HFFc6 (cell line): ENCODE measurements around the gene SNX20. TPM values are rescaled to one million over a fixed set of nuclear protein-coding genes. Genes with fewer than 3 reads are reported as not detected.

Experiments
- DNase-seq: peaks from one replicate; pipeline ENCODE4 v3.0.0-alpha.2; 2018
- H3K27ac Mint-ChIP-seq: 2 replicates; pipeline ENCODE4 v1.8.0; 2020; ENCODE audit warnings: mild to moderate bottlenecking, mixed read lengths
- H3K27me3 Mint-ChIP-seq: 2 replicates; pipeline ENCODE4 v1.8.0; 2021; ENCODE audit warnings: mild to moderate bottlenecking, moderate library complexity, mixed read lengths; ENCODE audit not compliant: insufficient read depth
- H3K36me3 Mint-ChIP-seq: 2 replicates; pipeline ENCODE4 v1.8.0; 2021; ENCODE audit warnings: low read depth, mixed read lengths
- H3K4me1 Mint-ChIP-seq: 2 replicates; pipeline ENCODE4 v1.8.0; 2020; ENCODE audit warnings: low read depth, mixed read lengths
- H3K4me3 Mint-ChIP-seq: 2 replicates; pipeline ENCODE4 v1.8.0; 2020; ENCODE audit warnings: mild to moderate bottlenecking, moderate library complexity, mixed read lengths
- H3K9me3 Mint-ChIP-seq: 2 replicates; pipeline ENCODE4 v1.8.0; 2020; ENCODE audit warnings: mild to moderate bottlenecking, mixed read lengths
- total RNA-seq, 6 experiments: library from RNA; stranded (reverse); fragmentation: NEBNext Ultra II Directional; extraction: Animal tissue kit (Norgen Biotek cat#: 25700); gene quantifications; 2 replicates in 1 of 6; 3 replicates in 5 of 6; pipeline ENCODE4 v1.2.3, GENCODE V29; 2021
- TF ChIP-seq, protein P1 (sequence below): fragments of 200-600 bp; sonication (generic); IDR thresholded peaks from 2 replicates; pipeline ENCODE4 v1.5.0; 2021; ENCODE audit warnings: antibody characterized with exemption, mild to moderate bottlenecking

Gene SNX20
- total RNA-seq, 6 experiments from 2014 or later = not detected

DNA sequence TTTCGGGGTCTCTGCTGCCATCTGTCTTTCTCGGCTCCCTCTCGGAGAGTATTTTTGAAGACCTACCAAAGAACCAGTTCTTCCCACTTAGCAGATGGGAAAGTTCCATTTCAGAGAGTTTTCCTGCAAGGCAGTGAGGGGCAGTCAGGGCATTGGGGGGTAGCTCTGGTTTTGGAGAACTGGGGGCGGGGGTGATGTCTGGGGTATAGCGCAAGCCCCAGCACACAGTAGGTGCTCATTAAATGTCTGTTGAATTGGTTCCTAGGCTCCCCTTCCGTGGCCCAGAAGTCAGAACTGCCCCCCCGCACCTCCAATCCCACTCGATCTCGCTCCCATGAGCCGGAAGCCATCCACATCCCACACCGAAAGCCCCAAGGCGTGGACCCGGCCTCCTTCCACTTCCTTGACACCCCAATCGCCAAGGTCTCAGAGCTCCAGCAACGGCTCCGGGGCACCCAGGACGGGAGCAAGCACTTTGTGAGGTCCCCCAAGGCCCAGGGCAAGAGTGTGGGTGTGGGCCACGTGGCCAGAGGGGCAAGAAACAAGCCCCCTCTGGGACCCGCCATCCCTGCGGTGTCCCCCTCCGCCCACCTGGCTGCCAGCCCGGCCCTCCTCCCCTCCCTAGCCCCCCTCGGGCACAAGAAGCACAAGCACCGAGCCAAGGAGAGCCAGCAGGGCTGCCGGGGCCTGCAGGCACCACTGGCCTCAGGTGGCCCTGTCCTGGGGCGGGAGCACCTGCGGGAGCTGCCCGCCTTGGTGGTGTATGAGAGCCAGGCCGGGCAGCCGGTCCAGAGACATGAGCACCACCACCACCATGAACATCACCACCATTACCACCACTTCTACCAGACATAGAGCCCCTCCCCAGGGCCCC, 47.9 kb downstream of the SNX20 start:
- Mint-ChIP-seq H3K4me3 (no peak overlapping the region), H3K9me3 (no peaks in the 10 kb centered on the region), H3K27me3 (peaks cover 63% of the 10 kb centered on the region), H3K36me3 (no peaks in the 10 kb centered on the region), H3K4me1 (no peaks in the 10 kb centered on the region), H3K27ac (no peak overlapping the region)
- TF ChIP-seq, protein P1, sequence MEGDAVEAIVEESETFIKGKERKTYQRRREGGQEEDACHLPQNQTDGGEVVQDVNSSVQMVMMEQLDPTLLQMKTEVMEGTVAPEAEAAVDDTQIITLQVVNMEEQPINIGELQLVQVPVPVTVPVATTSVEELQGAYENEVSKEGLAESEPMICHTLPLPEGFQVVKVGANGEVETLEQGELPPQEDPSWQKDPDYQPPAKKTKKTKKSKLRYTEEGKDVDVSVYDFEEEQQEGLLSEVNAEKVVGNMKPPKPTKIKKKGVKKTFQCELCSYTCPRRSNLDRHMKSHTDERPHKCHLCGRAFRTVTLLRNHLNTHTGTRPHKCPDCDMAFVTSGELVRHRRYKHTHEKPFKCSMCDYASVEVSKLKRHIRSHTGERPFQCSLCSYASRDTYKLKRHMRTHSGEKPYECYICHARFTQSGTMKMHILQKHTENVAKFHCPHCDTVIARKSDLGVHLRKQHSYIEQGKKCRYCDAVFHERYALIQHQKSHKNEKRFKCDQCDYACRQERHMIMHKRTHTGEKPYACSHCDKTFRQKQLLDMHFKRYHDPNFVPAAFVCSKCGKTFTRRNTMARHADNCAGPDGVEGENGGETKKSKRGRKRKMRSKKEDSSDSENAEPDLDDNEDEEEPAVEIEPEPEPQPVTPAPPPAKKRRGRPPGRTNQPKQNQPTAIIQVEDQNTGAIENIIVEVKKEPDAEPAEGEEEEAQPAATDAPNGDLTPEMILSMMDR = no peak
- no peak for DNase-seq

DNA sequence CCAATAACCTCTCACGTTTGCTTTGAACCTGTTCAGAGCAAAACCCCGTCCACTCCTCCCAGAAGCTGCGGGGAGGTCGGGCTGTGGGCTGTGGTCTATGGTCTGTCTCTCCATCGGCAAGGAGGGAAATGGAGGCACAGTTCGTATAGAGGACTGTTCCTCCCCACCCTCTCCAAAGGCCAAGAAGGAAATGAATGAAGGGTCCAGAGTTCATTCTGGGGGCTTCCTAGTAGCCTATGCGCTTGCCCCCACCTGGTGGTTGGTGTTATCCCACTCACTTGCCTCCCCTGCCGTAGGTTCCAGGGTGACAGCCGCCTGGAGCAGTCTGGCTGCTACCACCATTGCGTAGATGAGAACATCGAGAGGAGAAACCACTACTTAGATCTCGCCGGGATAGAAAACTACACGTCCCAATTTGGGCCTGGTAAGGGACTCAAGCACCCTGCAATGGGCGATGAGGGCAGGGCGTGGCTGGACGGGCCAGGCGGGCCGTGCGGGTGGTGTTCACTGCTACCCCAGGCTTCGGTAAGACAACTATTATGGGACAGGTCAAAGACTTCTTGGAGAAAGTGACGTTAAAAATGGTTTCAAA, 49.0 kb downstream of the SNX20 start:
- DNase-seq = no peak
- TF ChIP-seq, protein P1 = no peak
- Mint-ChIP-seq H3K9me3 (no peaks in the 10 kb centered on the region), H3K4me3 (no peak overlapping the region), H3K27me3 (peaks cover 68% of the 10 kb centered on the region), H3K27ac (no peak overlapping the region), H3K4me1 (peaks cover 6% of the 10 kb centered on the region; the same call in 1 of the 2 replicates), H3K36me3 (no peaks in the 10 kb centered on the region)

DNA sequence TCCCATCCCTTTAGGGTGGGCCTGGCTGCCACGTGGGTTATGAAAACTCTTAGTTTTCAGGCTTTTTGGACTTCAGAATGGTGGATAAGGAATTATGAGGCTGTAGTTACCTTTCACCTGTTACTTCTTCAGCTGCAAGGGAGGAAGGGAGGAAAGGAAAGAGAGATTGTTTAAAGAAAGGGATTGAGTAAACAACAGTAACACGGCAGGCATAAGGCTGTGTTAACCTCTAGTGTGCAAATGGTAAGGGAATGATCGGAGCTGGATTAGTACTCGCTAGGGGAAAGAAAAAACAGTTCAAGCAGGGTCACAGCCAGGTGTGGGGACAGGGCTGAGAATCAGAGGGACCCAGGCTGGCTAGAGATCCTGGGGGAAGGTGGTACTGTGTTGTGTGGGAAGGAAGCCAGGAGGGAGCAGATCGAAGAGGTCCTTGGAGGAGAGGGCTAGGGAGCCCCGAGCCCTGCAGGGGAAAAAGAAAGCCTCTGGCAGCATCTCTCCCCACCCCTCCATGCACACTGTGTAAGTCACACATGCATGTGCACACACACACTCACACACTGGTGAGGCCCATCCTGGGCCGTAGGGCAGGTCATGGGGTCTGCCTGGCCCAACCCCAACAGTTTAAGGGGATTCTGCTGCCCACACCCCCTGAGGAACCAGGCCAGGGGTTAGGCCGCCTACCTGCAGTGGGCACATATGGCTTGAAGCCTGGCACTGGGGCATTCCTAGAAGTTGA, 49.7 kb downstream of the SNX20 start:
- no peaks in the 10 kb centered on the region for H3K36me3 Mint-ChIP-seq
- H3K4me1 Mint-ChIP-seq = peaks cover 6% of the 10 kb centered on the region; the same call in 1 of the 2 replicates
- no peak overlapping the region for H3K27ac Mint-ChIP-seq
- peaks cover 61% of the 10 kb centered on the region for H3K27me3 Mint-ChIP-seq
- no peak overlapping the region for H3K4me3 Mint-ChIP-seq
- no peaks in the 10 kb centered on the region for H3K9me3 Mint-ChIP-seq
- TF ChIP-seq, protein P1 = no peak
- DNase-seq = no peak

DNA sequence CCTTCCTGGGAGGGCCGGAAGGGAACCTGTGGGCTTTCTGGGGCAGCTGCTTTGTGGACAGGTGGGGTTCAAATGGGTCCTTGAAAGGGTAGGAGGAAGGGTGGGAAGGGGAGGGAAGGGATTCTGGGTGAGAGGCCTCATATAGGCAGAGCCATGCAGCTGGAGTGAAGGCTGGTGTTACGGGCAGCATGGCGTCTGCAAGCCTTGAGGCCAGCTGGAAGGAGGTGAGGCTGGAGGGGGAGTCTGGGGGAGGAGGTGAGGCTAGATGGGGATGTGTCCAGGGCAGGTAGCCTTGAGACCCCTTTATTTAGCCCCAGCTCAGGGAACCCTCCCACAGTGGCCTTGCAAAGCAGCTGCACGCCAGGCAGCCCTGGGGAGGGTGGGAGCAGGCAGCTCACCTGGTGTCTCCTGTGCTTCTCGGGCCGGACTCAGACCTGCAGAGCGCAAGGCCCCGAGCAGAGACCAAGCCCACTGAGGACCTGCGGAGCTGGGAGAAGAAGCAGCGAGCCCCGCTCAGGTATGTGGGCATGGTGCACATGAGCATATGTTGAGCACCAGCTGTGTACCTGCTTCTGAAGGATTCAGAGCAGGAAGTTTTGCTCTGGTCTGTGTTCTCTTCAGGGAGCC, 50.6 kb downstream of the SNX20 start:
- Mint-ChIP-seq H3K9me3 (no peaks in the 10 kb centered on the region), H3K4me3 (no peak overlapping the region), H3K27ac (no peak overlapping the region), H3K4me1 (peaks cover 6% of the 10 kb centered on the region; the same call in 1 of the 2 replicates), H3K36me3 (no peaks in the 10 kb centered on the region), H3K27me3 (peaks cover 58% of the 10 kb centered on the region)
- TF ChIP-seq, protein P1 = no peak
- DNase-seq = no peak

DNA sequence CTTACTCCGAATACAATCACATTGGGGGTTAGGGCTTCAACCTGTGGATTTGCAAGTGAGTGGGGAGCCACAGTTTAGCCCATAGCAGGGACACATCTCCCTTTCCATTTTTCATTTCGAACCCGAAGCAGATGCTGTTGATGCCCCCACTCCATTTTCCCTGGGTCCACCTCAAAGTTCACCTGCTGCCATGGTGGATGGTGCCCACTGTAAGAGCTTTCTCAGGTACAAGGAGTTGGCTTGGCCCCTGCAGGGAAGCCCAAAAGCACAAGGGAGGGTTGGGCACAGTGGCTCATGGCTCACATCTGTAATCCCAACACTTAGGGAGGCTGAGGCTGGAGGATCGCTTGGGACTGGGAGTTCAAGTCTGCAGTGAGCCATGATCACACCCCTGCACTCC, 51.8 kb downstream of the SNX20 start:
- no peak overlapping the region for H3K4me3 Mint-ChIP-seq
- H3K4me1 Mint-ChIP-seq = peaks cover 6% of the 10 kb centered on the region; the same call in 1 of the 2 replicates
- H3K9me3 Mint-ChIP-seq = no peaks in the 10 kb centered on the region
- no peaks in the 10 kb centered on the region for H3K36me3 Mint-ChIP-seq
- H3K27ac Mint-ChIP-seq = no peak overlapping the region
- peaks cover 50% of the 10 kb centered on the region for H3K27me3 Mint-ChIP-seq
- DNase-seq = no peak
- TF ChIP-seq, protein P1 = no peak
